Heart left ventricle (tissue), 16 donors: ENCODE data around the gene CBLB. TPM values are rescaled to one million over a fixed set of nuclear protein-coding genes. Genes with fewer than 3 reads are reported as not detected.

Source experiments
- ATAC-seq, 4 donors: fragments of 200-7000 bp; cut with Tn5 transposase; one replicate each; pipeline ENCODE4 v1.9.1; 2020 to 2022; ENCODE audit warnings: moderate library complexity in 4 of 4, mild to moderate bottlenecking in 3 of 4, moderate number of reproducible peaks in 1 of 4
- DNase-seq, 5 donors: peaks; one replicate each; pipeline ENCODE4 v3.0.0-alpha.2; 2020
- H3K27ac ChIP-seq, 12 donors: fragments of 200-600 bp; sonication (generic) in 4 of 12; one replicate each; pipeline versions ENCODE4 v1.5.0 to v1.8.0; 2016 to 2022; ENCODE audit warnings: mild to moderate bottlenecking in 2 of 12
- H3K27me3 ChIP-seq, 9 donors: fragments of 200-600 bp; sonication (generic) in 2 of 9; one replicate each; pipeline versions ENCODE4 v1.5.1 to v1.8.0; 2016 to 2022; ENCODE audit warnings: mild to moderate bottlenecking in 3 of 9
- H3K36me3 ChIP-seq, 9 donors: fragments of 200-600 bp; sonication (generic) in 2 of 9; one replicate each; pipeline versions ENCODE4 v1.5.0 to v1.8.0; 2018 to 2022; ENCODE audit warnings: mild to moderate bottlenecking in 2 of 9
- H3K4me1 ChIP-seq, 12 donors: fragments of 200-600 bp; sonication (generic) in 4 of 12; one replicate each; pipeline versions ENCODE4 v1.5.0 to v1.8.0; 2016 to 2022; ENCODE audit warnings: mild to moderate bottlenecking in 3 of 12
- H3K4me3 ChIP-seq, 12 donors: fragments of 200-600 bp; sonication (generic) in 4 of 12; one replicate each; pipeline versions ENCODE4 v1.5.0 to v1.8.0; 2017 to 2022; ENCODE audit warnings: mild to moderate bottlenecking in 9 of 12, moderate library complexity in 4 of 12
- H3K9me3 ChIP-seq, 12 donors: fragments of 200-600 bp; sonication (generic) in 4 of 12; one replicate each; pipeline versions ENCODE4 v1.5.0 to v1.8.0; 2016 to 2022; ENCODE audit warnings: mild to moderate bottlenecking in 1 of 12
- CTCF ChIP-seq, 12 donors: fragments of 200-600 bp; sonication (generic) in 4 of 12; IDR thresholded peaks; one replicate each; pipeline versions ENCODE4 v1.5.0 to v1.8.0; 2018 to 2022; ENCODE audit warnings: antibody characterized with exemption in 12 of 12, mild to moderate bottlenecking in 5 of 12
- POLR2A ChIP-seq, 2 donors: fragments of 450-650 bp; IDR thresholded peaks; one replicate each; pipeline ENCODE4 v1.6.1; 2017; ENCODE audit warnings: antibody characterized with exemption in 2 of 2, mild to moderate bottlenecking in 2 of 2, moderate library complexity in 2 of 2
- WGBS, 4 donors: extraction: QIAGEN DNeasy Blood & Tissue Kit in 2 of 4; methylation state at CpG; one replicate each; pipeline versions ENCODE4 v1.1.5 to v1.1.7; 2013 to 2018; 5-methylcytosine and 5-hydroxymethylcytosine counted together
- intact Hi-C, 10 donors: fragments of 100-400 bp; cut with DNase I; formaldehyde crosslinking; loops; one replicate each; pipeline versions ENCODE4 v1.11.1 to v1.14.2; 2022
- polyA plus RNA-seq, 2 donors: library from polyadenylated mRNA; stranded (reverse); fragments of 200-250 nt; gene quantifications; one replicate each; pipeline ENCODE4 v1.2.3, GENCODE V29; 2013
- total RNA-seq, 9 donors: library from RNA; depleted of rRNA in 2 of 9; stranded (reverse); fragments of >200 nt in 2 of 9; fragmentation: NEBNext Ultra II Directional in 3 of 9; extraction: Animal tissue kit (Norgen Biotek cat#: 25700) in 3 of 9; gene quantifications; one replicate each; pipeline versions ENCODE4 v1.1.0 to v1.2.4, GENCODE V29; 2016 to 2023
- donor health status: ischemic (EF 13 %, LVEDD 7.1; RV severe dilation, severe dysfunction).
- donor health status: healthy with polysubstance abuse.
- donor health status: DM: no; HTN: yes; CAD: no.
- donor health status: DM: no; HTN: no; CAD: no.
- donor health status: ischemic (EF 25% LVEDD 6.9; RV normal size, moderate dysfunction).
- donor health status: ischemic (EF 25% LVEDD 5.7; RV mildly dilated, moderate dysfunction).
- donor health status: healthy.
- donor health status: DM: yes; HTN: yes; CAD: no.
- donor health status: ischemic (EF 35%, LVEDD 5.7; RV mildly dilated, moderate dysfunction).
- donor health status: nonischemic (EF 11% LVEDD 7.7; RV severe dilation, severe dysfunction).
- donor health status: DM: yes; HTN: yes; CAD: no.
- donor health status: PGD.
- donor health status: ischemic (EF 29% LVEDD 5.4; RV normal size, mild dysfunction).
- donor health status: nonischemic (EF 23%, LVEDD 6.1; RV moderate dilation, normal function).

The CBLB gene
- total and polyA plus RNA-seq, 11 donors: 18.6 to 74.4 (median 42.3) TPM

- Histone ChIP-seq H3K27ac (no peak overlapping the region), H3K36me3 (peaks cover 0 to 12% (median 0%) of the 10 kb centered on the region in 9 donors), H3K9me3 (no peaks in the 10 kb centered on the region), H3K27me3 (no peaks in the 10 kb centered on the region), H3K4me3 (no peak overlapping the region), H3K4me1 (peaks cover 0 to 39% (median 9%) of the 10 kb centered on the region in 12 donors)
- TF ChIP-seq POLR2A (IDR thresholded peaks at IDR 0.05) (no peak), CTCF (IDR thresholded peaks at IDR 0.05) (no peak)
- ATAC-seq (no peak), DNase-seq (no peak)
- intact Hi-C loops: no loop called here
- 75 to 80% (median 77%) methylated on average over 1 of the region's 1 CpG for WGBS, 4 donors
Measured at GRCh38 chr3:105774444-105775180, 94.2 kb downstream of the CBLB start.

- no peak for ATAC-seq
Measured at GRCh38 chr3:105773291-105773690, 95.5 kb downstream of the CBLB start.

GRCh38 chr3:105772635-105773034, 96.2 kb downstream of the CBLB start:
- no peak overlapping the region for H3K4me3 ChIP-seq
- intact Hi-C loops: no loop called here
- no peak overlapping the region for H3K27ac ChIP-seq
- no peaks in the 10 kb centered on the region for H3K9me3 ChIP-seq
- TF ChIP-seq POLR2A (IDR thresholded peaks at IDR 0.05) (no peak), CTCF (IDR thresholded peaks at IDR 0.05) (no peak)
- ATAC-seq (no peak), DNase-seq (no peak)
- H3K27me3 ChIP-seq: no peaks in the 10 kb centered on the region
- H3K4me1 ChIP-seq: peaks cover 0 to 50% (median 12%) of the 10 kb centered on the region in 12 donors
- H3K36me3 ChIP-seq: peaks cover 0 to 12% (median 0%) of the 10 kb centered on the region in 9 donors
- WGBS, 4 donors: 83 to 92% (median 90%) methylated on average over 2 of the region's 2 CpGs

More at GRCh38 chr3:105773291-105773690, 95.5 kb downstream of the CBLB start:
- Histone ChIP-seq H3K27ac (no peak overlapping the region), H3K4me3 (no peak overlapping the region), H3K27me3 (no peaks in the 10 kb centered on the region), H3K4me1 (peaks cover 0 to 43% (median 9%) of the 10 kb centered on the region in 12 donors), H3K36me3 (peaks cover 0 to 12% (median 0%) of the 10 kb centered on the region in 9 donors), H3K9me3 (no peaks in the 10 kb centered on the region)
- TF ChIP-seq POLR2A (IDR thresholded peaks at IDR 0.05): no peak
- TF ChIP-seq CTCF (IDR thresholded peaks at IDR 0.05): no peak
- DNase-seq: no peak
- WGBS, 4 donors: 95 to 97% (median 96%) methylated on average over 5 of the region's 5 CpGs
- intact Hi-C loops: no loop called here

GRCh38 chr3:105771392-105771791, 97.4 kb downstream of the CBLB start:
- H3K4me3 ChIP-seq: no peak overlapping the region
- 96 to 98% (median 97%) methylated on average over 1 of the region's 1 CpG for WGBS, 4 donors
- DNase-seq: no peak
- no peaks in the 10 kb centered on the region for H3K27me3 ChIP-seq
- intact Hi-C loops: no loop called here
- no peaks in the 10 kb centered on the region for H3K9me3 ChIP-seq
- TF ChIP-seq POLR2A (IDR thresholded peaks at IDR 0.05) (no peak), CTCF (IDR thresholded peaks at IDR 0.05) (no peak)
- ATAC-seq: no peak
- H3K4me1 ChIP-seq: peaks cover 0 to 46% (median 20%) of the 10 kb centered on the region in 12 donors
- H3K27ac ChIP-seq: no peak overlapping the region
- H3K36me3 ChIP-seq: peaks cover 0 to 10% (median 0%) of the 10 kb centered on the region in 9 donors
